ENCODE measurements around the gene SWAP70.

- no peak for TF ChIP-seq POLR2A (IDR thresholded peaks at IDR 0.05)
- TF ChIP-seq, protein P1, sequence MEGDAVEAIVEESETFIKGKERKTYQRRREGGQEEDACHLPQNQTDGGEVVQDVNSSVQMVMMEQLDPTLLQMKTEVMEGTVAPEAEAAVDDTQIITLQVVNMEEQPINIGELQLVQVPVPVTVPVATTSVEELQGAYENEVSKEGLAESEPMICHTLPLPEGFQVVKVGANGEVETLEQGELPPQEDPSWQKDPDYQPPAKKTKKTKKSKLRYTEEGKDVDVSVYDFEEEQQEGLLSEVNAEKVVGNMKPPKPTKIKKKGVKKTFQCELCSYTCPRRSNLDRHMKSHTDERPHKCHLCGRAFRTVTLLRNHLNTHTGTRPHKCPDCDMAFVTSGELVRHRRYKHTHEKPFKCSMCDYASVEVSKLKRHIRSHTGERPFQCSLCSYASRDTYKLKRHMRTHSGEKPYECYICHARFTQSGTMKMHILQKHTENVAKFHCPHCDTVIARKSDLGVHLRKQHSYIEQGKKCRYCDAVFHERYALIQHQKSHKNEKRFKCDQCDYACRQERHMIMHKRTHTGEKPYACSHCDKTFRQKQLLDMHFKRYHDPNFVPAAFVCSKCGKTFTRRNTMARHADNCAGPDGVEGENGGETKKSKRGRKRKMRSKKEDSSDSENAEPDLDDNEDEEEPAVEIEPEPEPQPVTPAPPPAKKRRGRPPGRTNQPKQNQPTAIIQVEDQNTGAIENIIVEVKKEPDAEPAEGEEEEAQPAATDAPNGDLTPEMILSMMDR (IDR thresholded peaks at IDR 0.05) = no peak
These were observed 59.0 kb downstream of the SWAP70 start for GRCh38 chr11:9722893-9723292.
